Smooth muscle cell (in vitro differentiated cells): ENCODE measurements around the gene CALB2. TPM values are rescaled to one million over a fixed set of nuclear protein-coding genes. Genes with fewer than 3 reads are reported as not detected.

Experiments
- DNase-seq: peaks from one replicate; lab custom pipeline; 2025; ENCODE audit not compliant: unreplicated experiment; lab: John Stamatoyannopoulos, UW
- H2AFZ ChIP-seq: fragments of 200-600 bp; sonication (generic); 2 replicates; pipeline ENCODE4 v1.6.0; 2016; ENCODE audit warnings: antibody characterized with exemption, low read depth, mild to moderate bottlenecking
- H3F3A ChIP-seq: fragments of 200-600 bp; sonication (generic); 2 replicates; pipeline ENCODE4 v1.6.0; 2017; ENCODE audit warnings: antibody characterized with exemption, low read depth
- H3K27ac ChIP-seq: fragments of 200-600 bp; sonication (generic); 2 replicates; pipeline ENCODE4 v1.5.1; 2016; ENCODE audit warnings: low read depth, mild to moderate bottlenecking
- H3K27me3 ChIP-seq: fragments of 200-600 bp; sonication (generic); 2 replicates; pipeline ENCODE4 v1.6.1; 2016; ENCODE audit warnings: low read depth, mild to moderate bottlenecking
- H3K36me3 ChIP-seq: fragments of 200-600 bp; sonication (generic); 2 replicates; pipeline ENCODE4 v1.5.1; 2016; ENCODE audit warnings: low read depth
- H3K4me1 ChIP-seq: fragments of 200-600 bp; sonication (generic); 2 replicates; pipeline ENCODE4 v1.5.1; 2016; ENCODE audit warnings: low read depth
- H3K4me2 ChIP-seq: fragments of 200-600 bp; sonication (generic); 2 replicates; pipeline ENCODE4 v1.6.0; 2016; ENCODE audit warnings: mild to moderate bottlenecking
- H3K4me3 ChIP-seq: fragments of 200-600 bp; sonication (generic); 2 replicates; pipeline ENCODE4 v1.5.1; 2016; ENCODE audit warnings: mild to moderate bottlenecking
- H3K79me2 ChIP-seq: fragments of 200-600 bp; sonication (generic); 2 replicates; pipeline ENCODE4 v1.6.0; 2016; ENCODE audit warnings: low read depth, mild to moderate bottlenecking
- H3K9ac ChIP-seq: fragments of 200-600 bp; sonication (generic); 2 replicates; pipeline ENCODE4 v1.6.0; 2016; ENCODE audit warnings: low read depth
- H3K9me3 ChIP-seq: fragments of 200-600 bp; sonication (generic); replicated peaks from 2 replicates; pipeline ENCODE4 v1.5.1; 2016; ENCODE audit warnings: low read depth
- H4K20me1 ChIP-seq: fragments of 200-600 bp; sonication (generic); 2 replicates; pipeline ENCODE4 v1.6.0; 2016; ENCODE audit warnings: low read depth
- WGBS: methylation state at CpG from one replicate; pipeline ENCODE4 v1.1.7; 2016; ENCODE audit warnings: low lambda C conversion rate; 5-methylcytosine and 5-hydroxymethylcytosine counted together
- polyA plus RNA-seq: library from polyadenylated mRNA; unstranded; fragments of >200 nt; fragmentation: Nextera tagmentation; extraction: Ambion mirVana; gene quantifications from 2 replicates; pipeline ENCODE4 v1.2.1, GENCODE V29; 2016
- total RNA-seq: library from RNA; depleted of rRNA; stranded (reverse); fragments of >200 nt; gene quantifications from 2 replicates; pipeline ENCODE4 v1.2.3, GENCODE V29; 2014
- TF ChIP-seq, protein P1 (sequence below): fragments of 200-600 bp; sonication (generic); IDR thresholded peaks from 2 replicates; pipeline ENCODE4 v1.5.1; 2017; ENCODE audit warnings: borderline replicate concordance, mild to moderate bottlenecking, antibody characterized with exemption; ENCODE audit not compliant: insufficient read depth, poor library complexity, severe bottlenecking

The CALB2 gene
- total and polyA plus RNA-seq, 2 experiments from 2014 or later: 23.6 to 60.7 TPM

DNA sequence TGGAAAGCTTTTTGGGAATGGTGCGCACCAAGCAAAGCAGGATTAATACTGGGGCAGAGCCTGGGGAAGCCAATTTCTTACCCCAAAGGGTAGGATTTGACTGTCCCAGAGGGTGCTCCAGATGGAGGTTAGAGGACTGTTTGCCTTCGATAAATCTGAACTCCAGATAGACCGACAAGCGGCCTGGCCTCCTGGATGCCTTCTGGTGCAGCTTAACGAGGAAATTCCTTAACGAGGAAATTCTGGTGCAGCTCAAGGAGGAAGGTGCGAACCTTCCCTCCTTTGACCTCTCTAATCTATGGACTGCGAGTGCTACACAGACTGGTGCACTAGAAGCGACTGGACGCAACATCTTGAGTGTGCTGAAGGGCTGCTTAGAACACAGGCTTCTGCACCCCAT lies 6.5 kb downstream of the CALB2 start:
- TF ChIP-seq, protein P1, sequence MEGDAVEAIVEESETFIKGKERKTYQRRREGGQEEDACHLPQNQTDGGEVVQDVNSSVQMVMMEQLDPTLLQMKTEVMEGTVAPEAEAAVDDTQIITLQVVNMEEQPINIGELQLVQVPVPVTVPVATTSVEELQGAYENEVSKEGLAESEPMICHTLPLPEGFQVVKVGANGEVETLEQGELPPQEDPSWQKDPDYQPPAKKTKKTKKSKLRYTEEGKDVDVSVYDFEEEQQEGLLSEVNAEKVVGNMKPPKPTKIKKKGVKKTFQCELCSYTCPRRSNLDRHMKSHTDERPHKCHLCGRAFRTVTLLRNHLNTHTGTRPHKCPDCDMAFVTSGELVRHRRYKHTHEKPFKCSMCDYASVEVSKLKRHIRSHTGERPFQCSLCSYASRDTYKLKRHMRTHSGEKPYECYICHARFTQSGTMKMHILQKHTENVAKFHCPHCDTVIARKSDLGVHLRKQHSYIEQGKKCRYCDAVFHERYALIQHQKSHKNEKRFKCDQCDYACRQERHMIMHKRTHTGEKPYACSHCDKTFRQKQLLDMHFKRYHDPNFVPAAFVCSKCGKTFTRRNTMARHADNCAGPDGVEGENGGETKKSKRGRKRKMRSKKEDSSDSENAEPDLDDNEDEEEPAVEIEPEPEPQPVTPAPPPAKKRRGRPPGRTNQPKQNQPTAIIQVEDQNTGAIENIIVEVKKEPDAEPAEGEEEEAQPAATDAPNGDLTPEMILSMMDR: no peak
- Histone ChIP-seq H3K9ac (no peak overlapping the region), H3F3A (no peaks in the 10 kb centered on the region), H4K20me1 (no peaks in the 10 kb centered on the region), H3K36me3 (no peaks in the 10 kb centered on the region), H3K79me2 (no peaks in the 10 kb centered on the region), H3K4me2 (no peak overlapping the region), H3K9me3 (no peaks in the 10 kb centered on the region), H2AFZ (no peak overlapping the region), H3K27me3 (no peaks in the 10 kb centered on the region), H3K4me1 (no peaks in the 10 kb centered on the region), H3K4me3 (no peak overlapping the region), H3K27ac (no peak overlapping the region)
- no peak for DNase-seq
- 87% methylated on average over 10 of the region's 10 CpGs for WGBS

DNA sequence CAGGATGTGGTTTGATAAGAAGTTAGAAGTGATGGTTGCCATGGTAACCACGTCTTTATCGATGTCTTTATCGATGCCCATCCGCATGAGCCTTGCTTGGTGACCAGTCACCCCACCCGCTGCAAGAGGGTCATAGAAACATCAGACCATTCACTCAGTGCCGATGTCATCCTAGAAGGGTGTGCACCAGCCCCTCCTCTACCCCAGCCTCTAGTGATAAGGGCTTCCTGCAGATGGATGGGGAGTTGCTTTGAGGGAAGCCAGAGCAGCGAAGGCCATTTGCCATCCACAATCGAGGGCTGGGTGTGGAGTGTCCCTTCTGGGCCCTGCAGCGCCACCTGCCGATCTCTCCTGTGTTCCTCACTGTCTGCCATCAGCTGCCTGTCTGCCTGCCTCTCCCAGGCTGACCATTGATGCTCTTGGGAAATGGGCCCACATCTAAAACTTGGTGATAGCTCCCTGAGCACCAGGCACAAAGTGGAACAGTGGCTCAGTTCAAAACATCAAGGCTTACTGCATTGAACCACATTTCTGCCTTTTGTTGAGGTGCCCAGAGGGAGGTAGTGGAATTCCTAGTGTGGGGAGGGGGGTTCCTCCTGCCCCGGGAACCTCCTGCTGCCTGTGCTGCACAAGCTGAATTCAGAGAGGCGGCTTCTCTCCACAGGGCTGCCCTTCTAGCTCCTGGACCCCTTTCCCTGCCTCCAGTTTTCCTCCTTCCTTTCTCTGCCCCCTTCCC lies 8.9 kb downstream of the CALB2 start:
- Histone ChIP-seq H3K79me2 (no peaks in the 10 kb centered on the region), H3K27ac (no peak overlapping the region), H3K36me3 (no peaks in the 10 kb centered on the region), H3K4me2 (no peak overlapping the region), H2AFZ (no peak overlapping the region), H3K4me3 (no peak overlapping the region), H3F3A (no peaks in the 10 kb centered on the region), H3K27me3 (no peaks in the 10 kb centered on the region), H3K9ac (no peak overlapping the region), H3K4me1 (no peaks in the 10 kb centered on the region), H4K20me1 (no peaks in the 10 kb centered on the region), H3K9me3 (no peaks in the 10 kb centered on the region)
- WGBS: 65% methylated on average over 11 of the region's 12 CpGs
- DNase-seq: no peak
- TF ChIP-seq, protein P1: peak; percentile 44

DNA sequence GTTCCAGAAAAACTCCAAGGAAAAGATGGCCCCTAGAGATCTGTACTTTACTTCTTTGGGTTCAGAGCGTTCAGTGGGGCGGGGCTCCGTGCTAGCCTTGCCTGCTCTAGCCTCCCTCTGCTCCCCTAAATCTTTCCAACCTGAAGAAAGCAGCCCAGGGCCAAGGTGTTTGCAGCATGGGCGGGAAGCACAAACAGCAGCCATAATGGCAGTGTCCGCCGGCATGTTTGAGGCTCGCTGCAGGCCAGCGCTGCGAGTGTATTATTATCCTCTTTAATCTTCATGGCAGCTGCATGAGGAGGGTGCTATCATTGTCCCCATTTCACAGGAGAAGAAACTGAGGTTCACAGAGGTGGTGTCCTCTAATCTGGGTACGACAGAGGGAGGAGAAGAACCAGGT lies 10.4 kb downstream of the CALB2 start:
- Histone ChIP-seq H3K79me2 (no peaks in the 10 kb centered on the region), H3K4me1 (no peaks in the 10 kb centered on the region), H3K27me3 (no peaks in the 10 kb centered on the region), H3F3A (no peaks in the 10 kb centered on the region), H2AFZ (no peak overlapping the region), H3K4me2 (no peak overlapping the region), H3K9ac (no peak overlapping the region), H3K4me3 (no peak overlapping the region), H3K9me3 (no peaks in the 10 kb centered on the region), H4K20me1 (no peaks in the 10 kb centered on the region), H3K36me3 (no peaks in the 10 kb centered on the region), H3K27ac (no peak overlapping the region)
- TF ChIP-seq, protein P1: no peak
- DNase-seq: no peak
- 94% methylated on average over 10 of the region's 10 CpGs for WGBS

- no peaks in the 10 kb centered on the region for H3K27me3 ChIP-seq
- H3K4me3 ChIP-seq: no peak overlapping the region
- no peaks in the 10 kb centered on the region for H4K20me1 ChIP-seq
- H3K9ac ChIP-seq: no peak overlapping the region
- no peaks in the 10 kb centered on the region for H3K9me3 ChIP-seq
- H3F3A ChIP-seq: no peaks in the 10 kb centered on the region
- no peaks in the 10 kb centered on the region for H3K36me3 ChIP-seq
- H3K4me1 ChIP-seq: no peaks in the 10 kb centered on the region
- WGBS: 75% methylated on average over 11 of the region's 11 CpGs
- H2AFZ ChIP-seq: no peak overlapping the region
- TF ChIP-seq, protein P1: no peak
- no peak overlapping the region for H3K27ac ChIP-seq
- no peaks in the 10 kb centered on the region for H3K79me2 ChIP-seq
- no peak overlapping the region for H3K4me2 ChIP-seq
- no peak for DNase-seq
Observed at GRCh38 chr16:71369494-71369893, 11.0 kb downstream of the CALB2 start.
